Activated T-cell treated with anti-CD3 and anti-CD28 coated beads for 4 hours (primary cell): ENCODE results near the gene PIK3IP1.

Experiments used
- DNase-seq: peaks from one replicate; pipeline ENCODE4 v3.0.0-alpha.2; 2020

Gene PIK3IP1

GRCh38 chr22:31305194-31305593 lies 12.9 kb upstream of the PIK3IP1 start:
- no peak for DNase-seq

GRCh38 chr22:31302537-31302936 lies 10.2 kb upstream of the PIK3IP1 start:
- no peak for DNase-seq

GRCh38 chr22:31302006-31302405 lies 9.7 kb upstream of the PIK3IP1 start:
- no peak for DNase-seq

DNA sequence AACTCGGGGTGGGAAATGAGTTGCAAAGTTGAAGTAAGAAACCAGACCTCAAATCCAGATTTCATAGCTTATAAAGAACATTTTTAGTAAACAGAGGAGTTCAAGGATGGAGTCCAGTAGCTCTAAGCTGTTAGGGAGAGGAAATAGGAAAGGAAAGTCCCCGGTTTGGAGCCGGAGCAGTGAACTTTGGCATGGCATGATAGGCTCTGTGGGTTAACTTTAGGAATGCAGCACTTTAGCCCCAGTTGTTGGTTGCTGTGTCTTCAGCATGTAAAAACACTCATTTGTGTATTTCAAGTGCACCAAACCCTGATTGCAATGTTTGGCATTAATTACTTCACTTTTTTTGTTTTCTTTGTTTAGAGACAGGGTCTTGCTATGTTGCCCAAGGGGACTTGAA lies 8.6 kb upstream of the PIK3IP1 start:
- DNase-seq = no peak

- no peak for DNase-seq
These were observed 3.8 kb upstream of the PIK3IP1 start for GRCh38 chr22:31295831-31296657.

DNA sequence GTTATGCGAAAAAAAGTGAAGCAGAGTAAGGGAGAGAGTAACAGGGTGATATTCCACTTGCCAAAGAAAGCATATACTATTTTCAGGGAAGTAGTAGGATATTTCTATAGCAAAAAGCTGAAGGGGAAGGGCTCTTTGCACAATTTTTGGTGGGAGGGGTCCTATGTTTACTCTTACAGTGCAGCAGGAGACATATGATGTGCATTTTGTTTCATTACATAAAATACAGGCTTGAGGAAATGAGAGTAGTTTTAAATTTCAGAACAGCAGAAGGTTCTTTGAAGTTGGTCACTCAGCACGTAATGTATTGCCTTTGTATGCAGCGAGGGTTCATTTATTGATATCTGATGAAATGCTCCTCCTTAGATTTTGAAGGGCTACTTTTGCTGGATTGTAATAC lies 3.1 kb upstream of the PIK3IP1 start:
- no peak for DNase-seq

- no peak for DNase-seq
These were observed 630 bp downstream of the PIK3IP1 start for GRCh38 chr22:31291481-31292235.

- peak; percentile 87 for DNase-seq
These were observed 1.5 kb downstream of the PIK3IP1 start for GRCh38 chr22:31290494-31291471.

- no peak for DNase-seq
These were observed 2.9 kb downstream of the PIK3IP1 start for GRCh38 chr22:31289344-31289743.

GRCh38 chr22:31288496-31289240 lies 3.6 kb downstream of the PIK3IP1 start:
- DNase-seq = no peak

- DNase-seq = no peak
These were observed 4.3 kb downstream of the PIK3IP1 start for GRCh38 chr22:31287818-31288495.

- peak; percentile 44 for DNase-seq
These were observed 5.7 kb downstream of the PIK3IP1 start for GRCh38 chr22:31286360-31287255.

GRCh38 chr22:31284281-31285155 lies 7.8 kb downstream of the PIK3IP1 start:
- DNase-seq = no peak

GRCh38 chr22:31282748-31283468 lies 9.4 kb downstream of the PIK3IP1 start:
- DNase-seq = no peak

GRCh38 chr22:31281733-31282132 lies 10.6 kb downstream of the PIK3IP1 start:
- no peak for DNase-seq

- DNase-seq = no peak
These were observed 12.3 kb downstream of the PIK3IP1 start for GRCh38 chr22:31279821-31280505.

- DNase-seq = no peak
These were observed 13.0 kb downstream of the PIK3IP1 start for GRCh38 chr22:31279327-31279669.

DNA sequence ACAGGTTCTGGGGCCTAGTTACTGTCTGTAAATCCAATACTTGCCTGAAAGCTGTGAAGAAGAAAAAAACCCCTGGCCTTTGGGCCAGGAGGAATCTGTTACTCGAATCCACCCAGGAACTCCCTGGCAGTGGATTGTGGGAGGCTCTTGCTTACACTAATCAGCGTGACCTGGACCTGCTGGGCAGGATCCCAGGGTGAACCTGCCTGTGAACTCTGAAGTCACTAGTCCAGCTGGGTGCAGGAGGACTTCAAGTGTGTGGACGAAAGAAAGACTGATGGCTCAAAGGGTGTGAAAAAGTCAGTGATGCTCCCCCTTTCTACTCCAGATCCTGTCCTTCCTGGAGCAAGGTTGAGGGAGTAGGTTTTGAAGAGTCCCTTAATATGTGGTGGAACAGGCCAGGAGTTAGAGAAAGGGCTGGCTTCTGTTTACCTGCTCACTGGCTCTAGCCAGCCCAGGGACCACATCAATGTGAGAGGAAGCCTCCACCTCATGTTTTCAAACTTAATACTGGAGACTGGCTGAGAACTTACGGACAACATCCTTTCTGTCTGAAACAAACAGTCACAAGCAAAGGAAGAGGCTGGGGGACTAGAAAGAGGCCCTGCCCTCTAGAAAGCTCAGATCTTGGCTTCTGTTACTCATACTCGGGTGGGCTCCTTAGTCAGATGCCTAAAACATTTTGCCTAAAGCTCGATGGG lies 13.5 kb downstream of the PIK3IP1 start:
- DNase-seq = no peak
